Colonic mucosa (tissue), 4 donors: ENCODE results near the gene WDR49. TPM values are rescaled to one million over a fixed set of nuclear protein-coding genes. Genes with fewer than 3 reads are reported as not detected.

Experiments used
- DNase-seq: peaks from one replicate; pipeline ENCODE4 v3.0.0-alpha.2; 2020
- H3K27ac ChIP-seq: fragments of 200-600 bp; one replicate; pipeline ENCODE4 v1.8.0; 2021
- H3K27me3 ChIP-seq: fragments of 200-600 bp; one replicate; pipeline ENCODE4 v1.8.0; 2021
- H3K36me3 ChIP-seq: fragments of 200-600 bp; one replicate; pipeline ENCODE4 v1.8.0; 2021
- H3K4me1 ChIP-seq: fragments of 200-600 bp; one replicate; pipeline ENCODE4 v1.8.0; 2021; ENCODE audit warnings: mild to moderate bottlenecking
- H3K4me3 ChIP-seq: fragments of 200-600 bp; one replicate; pipeline ENCODE4 v1.8.0; 2021
- H3K9ac ChIP-seq, 2 donors: one replicate each; pipeline ENCODE4 v1.7.0; 2013; ENCODE audit warnings: control low read depth in 2 of 2, low read depth in 2 of 2, low read length in 2 of 2
- H3K9me3 ChIP-seq: fragments of 200-600 bp; one replicate; pipeline ENCODE4 v1.8.0; 2021
- CTCF ChIP-seq: fragments of 200-600 bp; IDR thresholded peaks from one replicate; pipeline ENCODE4 v1.8.0; 2022; ENCODE audit warnings: antibody characterized with exemption, mild to moderate bottlenecking
- intact Hi-C: fragments of 100-400 bp; cut with DNase I; formaldehyde crosslinking; loops from one replicate; pipeline ENCODE4 v1.14.1; 2022
- total RNA-seq, 2 donors: library from RNA; stranded (reverse); fragmentation: NEBNext Ultra II Directional in 1 of 2; extraction: Animal tissue kit (Norgen Biotek cat#: 25700) in 1 of 2; gene quantifications; one replicate each; pipeline ENCODE4 v1.2.1, GENCODE V29; 2021
- donor health status: healthy.
- donor health status: DM: no; HTN: no; CAD: no.
- donor health status: DM: no; HTN: no; CAD: no.

Gene WDR49
- total RNA-seq, 2 donors from 2014 or later, result 0.98 TPM; not detected in 1

- Histone ChIP-seq H3K4me1 (no peaks in the 10 kb centered on the region), H3K4me3 (no peak overlapping the region), H3K9ac (no peak overlapping the region), H3K27me3 (no peaks in the 10 kb centered on the region), H3K36me3 (no peaks in the 10 kb centered on the region), H3K9me3 (no peaks in the 10 kb centered on the region), H3K27ac (no peak overlapping the region)
- intact Hi-C loops, result no loop called here
- TF ChIP-seq CTCF, result no peak
- DNase-seq, result no peak
Measured at GRCh38 chr3:167469381-167469780, 184.4 kb downstream of the WDR49 start.

GRCh38 chr3:167467848-167468611 is 185.7 kb downstream of the WDR49 start:
- Histone ChIP-seq H3K4me3 (no peak overlapping the region), H3K27me3 (no peaks in the 10 kb centered on the region), H3K27ac (no peak overlapping the region), H3K9ac (no peak overlapping the region), H3K9me3 (no peaks in the 10 kb centered on the region), H3K36me3 (no peaks in the 10 kb centered on the region), H3K4me1 (no peaks in the 10 kb centered on the region)
- TF ChIP-seq CTCF, result no peak
- DNase-seq, result no peak
- intact Hi-C loops, result no loop called here

GRCh38 chr3:167466966-167467365 is 186.8 kb downstream of the WDR49 start:
- intact Hi-C loops, result no loop called here
- no peak overlapping the region for H3K4me3 ChIP-seq
- no peaks in the 10 kb centered on the region for H3K36me3 ChIP-seq
- H3K9me3 ChIP-seq, result no peaks in the 10 kb centered on the region
- H3K27ac ChIP-seq, result no peak overlapping the region
- H3K27me3 ChIP-seq, result no peaks in the 10 kb centered on the region
- TF ChIP-seq CTCF, result no peak
- no peak for DNase-seq
- no peak overlapping the region for H3K9ac ChIP-seq
- H3K4me1 ChIP-seq, result no peaks in the 10 kb centered on the region

GRCh38 chr3:167456157-167456799 is 197.5 kb downstream of the WDR49 start:
- intact Hi-C loops, result no loop called here
- no peaks in the 10 kb centered on the region for H3K4me1 ChIP-seq

GRCh38 chr3:167453815-167454214 is 199.9 kb downstream of the WDR49 start:
- Histone ChIP-seq H3K9me3 (no peaks in the 10 kb centered on the region), H3K36me3 (no peaks in the 10 kb centered on the region), H3K27ac (no peak overlapping the region), H3K4me1 (no peaks in the 10 kb centered on the region), H3K4me3 (no peak overlapping the region), H3K27me3 (no peaks in the 10 kb centered on the region), H3K9ac (no peak overlapping the region)
- intact Hi-C loops, result no loop called here
- no peak for DNase-seq
- TF ChIP-seq CTCF, result no peak

More at GRCh38 chr3:167456157-167456799, 197.5 kb downstream of the WDR49 start:
- TF ChIP-seq CTCF, result no peak
- H3K4me3 ChIP-seq, result no peak overlapping the region
- no peaks in the 10 kb centered on the region for H3K27me3 ChIP-seq
- H3K9me3 ChIP-seq, result no peaks in the 10 kb centered on the region
- H3K9ac ChIP-seq, result no peak overlapping the region
- DNase-seq, result no peak
- H3K27ac ChIP-seq, result no peak overlapping the region
- H3K36me3 ChIP-seq, result no peaks in the 10 kb centered on the region
